Measurements from ENCODE around the gene TMEM250. TPM values are rescaled to one million over a fixed set of nuclear protein-coding genes. Genes with fewer than 3 reads are reported as not detected.
"Not testable (repeated sequence)": the region's sequence is repeated elsewhere in the genome, so short reads cannot be mapped to it uniquely, and the experiment has no call there.

TMEM250 gene
- total RNA-seq, 2 experiments from 2014 or later: 42.5 to 44.5 TPM

- Mint-ChIP-seq H3K9me3 (ENCODE audit: low read depth) (no peaks in the 10 kb centered on the region), H3K27me3 (no peaks in the 10 kb centered on the region), H3K4me1 (peaks cover 77% of the 10 kb centered on the region), H3K36me3 (peaks cover 3% of the 10 kb centered on the region), H3K27ac (peak overlapping the region; percentile 94), H3K4me3 (peak overlapping the region; percentile 85)
- ATAC-seq (peak; percentile 86), DNase-seq (peak; percentile 96)
- CTCF ChIA-PET: interaction anchor here (0.8 to 6.1 kb wide), 6 partner anchors 9 to 142 kb away, joined by 3 to 51 read pairs (median 6); partner anchors contain the start of genes NACC2 and TMEM250
These were observed 9.2 kb downstream of the TMEM250 start for GRCh38 chr9:136109351-136110081.

GRCh38 chr9:136108648-136109266 is 9.9 kb downstream of the TMEM250 start:
- Mint-ChIP-seq H3K36me3 (peaks cover 3% of the 10 kb centered on the region), H3K9me3 (ENCODE audit: low read depth) (no peaks in the 10 kb centered on the region), H3K4me3 (peak overlapping the region; percentile 85), H3K27me3 (no peaks in the 10 kb centered on the region), H3K4me1 (peaks cover 70% of the 10 kb centered on the region), H3K27ac (peak overlapping the region; percentile 88)
- CTCF ChIA-PET: interaction anchor here (0.7 to 6.1 kb wide), 7 partner anchors 9 to 141 kb away, joined by 3 to 51 read pairs (median 4); partner anchors contain the start of genes NACC2 and TMEM250
- no peak for DNase-seq
- no peak for ATAC-seq

- ATAC-seq (no peak), DNase-seq (no peak)
- H3K4me1 Mint-ChIP-seq: peaks cover 64% of the 10 kb centered on the region
- H3K27ac Mint-ChIP-seq: peak overlapping the region; percentile 99
- CTCF ChIA-PET: interaction anchor here (0.7 to 6.1 kb wide), 5 partner anchors 10 to 18 kb away, joined by 4 to 51 read pairs (median 10); partner anchors contain the start of genes NACC2 and TMEM250
- peak overlapping the region; percentile 85 for H3K4me3 Mint-ChIP-seq
- peaks cover 2% of the 10 kb centered on the region for H3K36me3 Mint-ChIP-seq
- H3K27me3 Mint-ChIP-seq: no peaks in the 10 kb centered on the region
- H3K9me3 Mint-ChIP-seq (ENCODE audit: low read depth): no peaks in the 10 kb centered on the region
These were observed 10.6 kb downstream of the TMEM250 start for GRCh38 chr9:136107953-136108647.

- no peaks in the 10 kb centered on the region for H3K27me3 Mint-ChIP-seq
- DNase-seq (peak; percentile 88), ATAC-seq (peak; percentile 43)
- peaks cover 57% of the 10 kb centered on the region for H3K4me1 Mint-ChIP-seq
- H3K36me3 Mint-ChIP-seq: peaks cover 2% of the 10 kb centered on the region
- peak overlapping the region; percentile 74 for H3K4me3 Mint-ChIP-seq
- no peaks in the 10 kb centered on the region for H3K9me3 Mint-ChIP-seq (ENCODE audit: low read depth)
- H3K27ac Mint-ChIP-seq: peak overlapping the region; percentile 99
- CTCF ChIA-PET: interaction anchor here (1.4 to 6.1 kb wide), 5 partner anchors 10 to 140 kb away, joined by 7 to 51 read pairs (median 10); partner anchors contain the start of gene NACC2
These were observed 11.3 kb downstream of the TMEM250 start for GRCh38 chr9:136107155-136107952.

- Mint-ChIP-seq H3K27me3 (no peaks in the 10 kb centered on the region), H3K36me3 (peaks cover 2% of the 10 kb centered on the region), H3K27ac (peak overlapping the region; percentile 99), H3K4me1 (peaks cover 39% of the 10 kb centered on the region), H3K9me3 (ENCODE audit: low read depth) (no peaks in the 10 kb centered on the region), H3K4me3 (no peak overlapping the region)
- no peak for DNase-seq
- CTCF ChIA-PET: interaction anchor here (1.1 to 6.1 kb wide), 7 partner anchors 10 to 138 kb away, joined by 3 to 51 read pairs (median 10); partner anchors contain the start of gene NACC2
- ATAC-seq: no peak
These were observed 13.1 kb downstream of the TMEM250 start for GRCh38 chr9:136105398-136106135.

- no peak for ATAC-seq
- CTCF ChIA-PET: interaction anchor here (1.1 to 6.1 kb wide), 3 partner anchors 9 to 18 kb away, joined by 3 to 51 read pairs (median 10); partner anchors contain the start of gene NACC2
These were observed 13.8 kb downstream of the TMEM250 start for GRCh38 chr9:136104916-136105315.

GRCh38 chr9:136104488-136104800 is 14.2 kb downstream of the TMEM250 start:
- Mint-ChIP-seq H3K27me3 (no peaks in the 10 kb centered on the region), H3K4me3 (no peak overlapping the region), H3K9me3 (ENCODE audit: low read depth) (no peaks in the 10 kb centered on the region), H3K36me3 (peaks cover 2% of the 10 kb centered on the region), H3K4me1 (peaks cover 36% of the 10 kb centered on the region), H3K27ac (peak overlapping the region; percentile 47)
- ATAC-seq: no peak
- DNase-seq: no peak
- CTCF ChIA-PET: interaction anchor here (0.6 to 6.1 kb wide), 4 partner anchors 8 to 132 kb away, joined by 3 to 51 read pairs (median 8); partner anchors contain the start of gene NACC2

More at GRCh38 chr9:136104916-136105315, 13.8 kb downstream of the TMEM250 start:
- no peak for DNase-seq
- H3K4me1 Mint-ChIP-seq: peaks cover 36% of the 10 kb centered on the region
- no peak overlapping the region for H3K27ac Mint-ChIP-seq
- peaks cover 2% of the 10 kb centered on the region for H3K36me3 Mint-ChIP-seq
- H3K4me3 Mint-ChIP-seq: no peak overlapping the region
- H3K9me3 Mint-ChIP-seq (ENCODE audit: low read depth): no peaks in the 10 kb centered on the region
- H3K27me3 Mint-ChIP-seq: no peaks in the 10 kb centered on the region

GRCh38 chr9:136103651-136104487 is 14.8 kb downstream of the TMEM250 start:
- CTCF ChIA-PET: interaction anchor here (0.6 to 6.1 kb wide), 4 partner anchors 8 to 131 kb away, joined by 3 to 51 read pairs (median 8); partner anchors contain the start of gene NACC2
- H3K27ac Mint-ChIP-seq: peak overlapping the region; percentile 47
- no peaks in the 10 kb centered on the region for H3K9me3 Mint-ChIP-seq (ENCODE audit: low read depth)
- H3K4me3 Mint-ChIP-seq: no peak overlapping the region
- H3K36me3 Mint-ChIP-seq: peaks cover 2% of the 10 kb centered on the region
- ATAC-seq (no peak), DNase-seq (no peak)
- H3K4me1 Mint-ChIP-seq: peaks cover 40% of the 10 kb centered on the region
- no peaks in the 10 kb centered on the region for H3K27me3 Mint-ChIP-seq

- peaks cover 22% of the 10 kb centered on the region for H3K4me1 Mint-ChIP-seq
- H3K36me3 Mint-ChIP-seq; H3K9me3 Mint-ChIP-seq (ENCODE audit: low read depth); DNase-seq; ATAC-seq; H3K27ac Mint-ChIP-seq; H3K27me3 Mint-ChIP-seq; H3K4me3 Mint-ChIP-seq: not testable (repeated sequence)
- CTCF ChIA-PET: interaction anchor here (1.2 to 1.3 kb wide), 2 partner anchors 12 to 21 kb away, joined by 4 to 7 read pairs; no protein-coding TSS in a partner anchor
These were observed 17.0 kb downstream of the TMEM250 start for GRCh38 chr9:136101615-136102074.

- no peaks in the 10 kb centered on the region for H3K27me3 Mint-ChIP-seq
- no peak overlapping the region for H3K4me3 Mint-ChIP-seq
- H3K4me1 Mint-ChIP-seq: peaks cover 16% of the 10 kb centered on the region
- no peaks in the 10 kb centered on the region for H3K36me3 Mint-ChIP-seq
- ATAC-seq: no peak
- no peak for DNase-seq
- H3K9me3 Mint-ChIP-seq (ENCODE audit: low read depth): no peaks in the 10 kb centered on the region
- CTCF ChIA-PET: interaction anchor here (1.2 to 1.4 kb wide), 3 partner anchors 11 to 134 kb away, joined by 3 to 7 read pairs (median 4); no protein-coding TSS in a partner anchor
- no peak overlapping the region for H3K27ac Mint-ChIP-seq
These were observed 17.7 kb downstream of the TMEM250 start for GRCh38 chr9:136100700-136101614.
